Measurements from ENCODE around the gene DNER.
"Not testable (repeated sequence)": the region's sequence is repeated elsewhere in the genome, so short reads cannot be mapped to it uniquely, and the experiment has no call there.

DNER gene

GRCh38 chr2:229620289-229620688, 94.1 kb downstream of the DNER start:
- no peak for DNase-seq

- no peak for DNase-seq
These were observed 97.9 kb downstream of the DNER start for GRCh38 chr2:229616433-229616832.

- not testable (repeated sequence) for DNase-seq
These were observed 100.3 kb downstream of the DNER start for GRCh38 chr2:229614021-229614420.

DNA sequence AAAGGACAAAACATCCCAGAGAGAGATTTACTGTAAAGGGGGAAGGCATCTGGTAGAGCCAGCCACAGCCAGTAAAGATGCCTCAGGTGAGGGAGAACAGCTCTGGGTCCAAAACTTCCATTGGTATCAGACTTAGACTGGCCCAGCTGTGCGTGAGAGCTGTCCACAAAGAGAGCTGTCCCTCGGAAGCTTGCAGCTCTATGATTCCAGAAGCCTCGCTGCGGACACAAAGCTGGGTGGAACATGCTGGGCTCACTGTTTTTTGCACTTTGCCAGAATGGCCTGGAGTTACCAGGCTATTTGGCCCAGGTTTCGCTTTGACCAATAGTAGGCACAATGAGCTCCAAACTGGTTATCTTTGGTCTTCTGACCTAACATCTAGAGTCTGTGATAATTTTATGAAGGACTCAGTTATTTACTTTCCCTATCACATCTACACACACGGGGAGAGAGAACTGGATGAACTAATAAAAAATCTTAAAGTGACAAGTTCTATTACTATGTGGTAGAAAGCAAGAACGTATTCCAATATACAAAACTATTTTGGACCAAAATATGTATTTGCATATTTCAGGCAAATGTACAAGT, 101.9 kb downstream of the DNER start:
- DNase-seq: no peak

GRCh38 chr2:229611360-229611759, 103.0 kb downstream of the DNER start:
- no peak for DNase-seq

DNA sequence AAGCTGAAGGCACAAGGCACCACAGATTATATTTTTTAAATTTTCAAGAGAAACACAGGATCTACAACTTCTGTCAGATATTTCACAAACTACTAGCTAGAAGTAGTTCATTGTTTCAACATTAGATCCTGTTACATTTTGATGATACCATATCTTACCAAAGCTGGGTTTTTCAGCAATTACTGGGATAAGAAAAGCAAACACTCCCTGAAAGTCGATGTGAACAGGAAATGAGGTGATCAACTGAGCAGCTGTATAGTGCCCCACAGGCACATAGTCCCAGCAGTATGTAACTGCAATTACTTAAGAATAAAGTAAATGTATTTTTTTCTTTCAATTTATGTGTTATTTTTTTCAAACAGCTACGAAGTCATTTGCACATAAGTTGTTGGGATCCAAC, 103.5 kb downstream of the DNER start:
- DNase-seq: no peak

GRCh38 chr2:229610333-229610732, 104.0 kb downstream of the DNER start:
- no peak for DNase-seq

DNA sequence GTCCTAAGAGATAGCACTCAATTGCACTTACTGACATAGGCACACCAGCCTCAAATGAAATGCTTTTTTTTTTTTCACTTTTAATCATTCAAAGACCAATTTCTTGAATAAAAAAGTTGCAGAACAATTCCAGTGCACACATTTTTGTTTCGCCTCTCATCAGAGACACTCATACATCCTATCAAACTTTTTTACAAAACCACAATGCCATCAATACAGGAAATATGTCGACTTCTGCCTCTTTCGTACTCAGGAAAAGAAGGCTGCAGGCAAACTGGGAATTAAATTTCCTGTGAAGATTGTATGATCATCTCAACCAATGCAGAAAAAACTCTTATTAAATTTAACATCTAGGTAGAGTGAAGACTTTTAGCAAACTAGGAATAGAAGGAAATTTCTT, 112.4 kb downstream of the DNER start:
- no peak for DNase-seq

DNA sequence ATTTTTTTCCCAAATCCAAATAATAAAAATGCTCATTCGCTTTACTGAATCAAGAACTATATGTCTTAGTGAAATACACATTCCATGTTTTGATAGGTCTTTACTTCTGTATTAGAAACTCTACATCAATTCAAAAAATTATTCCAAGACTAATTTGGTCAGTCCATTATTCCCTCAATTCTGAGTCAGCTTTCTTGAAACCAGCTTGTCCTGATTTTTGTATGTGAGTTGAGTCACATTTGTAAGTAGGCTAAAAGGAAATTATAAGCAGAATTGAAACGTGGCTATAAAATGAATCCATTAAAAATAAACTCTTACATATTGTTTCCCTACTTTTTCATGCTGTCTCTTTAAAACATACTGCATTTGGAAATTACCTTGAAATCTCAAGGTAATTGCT, 113.0 kb downstream of the DNER start:
- DNase-seq: no peak

DNA sequence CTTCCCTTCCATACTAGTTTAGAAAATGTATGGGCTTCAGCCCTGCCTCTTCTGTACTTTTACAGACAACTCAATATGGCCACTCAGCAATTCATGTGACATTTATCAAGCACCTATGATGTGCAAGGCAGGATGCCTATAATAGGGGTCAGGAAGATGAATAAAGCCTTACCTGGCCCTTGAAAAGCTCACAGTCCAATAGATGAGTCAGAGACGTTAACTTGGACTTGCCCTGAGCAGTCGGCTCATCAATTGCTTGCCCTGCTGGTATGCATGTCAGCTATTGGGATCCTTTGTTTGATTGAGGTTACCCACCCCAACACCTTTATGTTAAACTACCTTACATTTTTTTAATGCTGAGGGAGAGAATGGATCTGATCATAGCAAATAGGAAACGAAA, 116.1 kb downstream of the DNER start:
- no peak for DNase-seq

DNA sequence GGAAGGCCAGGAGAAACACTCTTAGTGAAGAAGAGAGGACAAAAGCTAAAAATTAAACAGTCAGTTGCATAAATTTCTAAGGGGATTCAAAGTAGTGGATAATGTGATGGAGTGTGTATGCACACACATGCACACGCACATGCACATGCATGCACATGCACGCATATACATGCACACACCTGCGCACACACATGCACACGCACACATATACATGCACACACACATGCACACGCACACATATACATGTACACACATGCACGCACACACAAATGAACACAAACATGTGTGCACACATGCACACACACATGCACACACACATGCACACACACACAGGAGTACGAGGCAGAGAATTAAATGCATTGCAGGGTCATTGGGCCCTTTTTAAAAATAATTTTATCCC, 117.6 kb downstream of the DNER start:
- no peak for DNase-seq

GRCh38 chr2:229591611-229592010, 122.7 kb downstream of the DNER start:
- DNase-seq: peak; percentile 90

GRCh38 chr2:229586746-229587705, 127.3 kb downstream of the DNER start:
- peak; percentile 37 for DNase-seq

DNA sequence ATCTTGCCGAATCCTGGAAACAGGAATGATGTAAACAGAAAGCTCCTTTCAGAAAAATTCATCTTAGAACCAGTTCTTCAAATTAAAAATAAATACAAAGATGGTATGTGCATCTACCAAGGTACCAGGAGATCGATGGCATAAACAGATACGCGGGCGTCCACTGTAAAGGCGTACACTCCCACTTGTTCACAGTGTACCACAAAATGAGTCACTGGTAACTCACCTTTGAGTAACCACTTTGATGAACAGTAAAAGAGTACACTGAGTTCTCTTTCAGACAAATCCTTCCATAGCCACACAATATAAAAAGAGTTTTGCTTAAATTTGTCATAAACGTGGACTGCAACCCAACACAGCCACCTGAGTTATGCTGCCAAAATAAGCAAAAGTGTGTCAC, 128.3 kb downstream of the DNER start:
- no peak for DNase-seq

GRCh38 chr2:229582151-229582550, 132.2 kb downstream of the DNER start:
- no peak for DNase-seq

- no peak for DNase-seq
These were observed 136.1 kb downstream of the DNER start for GRCh38 chr2:229578052-229578846.

DNA sequence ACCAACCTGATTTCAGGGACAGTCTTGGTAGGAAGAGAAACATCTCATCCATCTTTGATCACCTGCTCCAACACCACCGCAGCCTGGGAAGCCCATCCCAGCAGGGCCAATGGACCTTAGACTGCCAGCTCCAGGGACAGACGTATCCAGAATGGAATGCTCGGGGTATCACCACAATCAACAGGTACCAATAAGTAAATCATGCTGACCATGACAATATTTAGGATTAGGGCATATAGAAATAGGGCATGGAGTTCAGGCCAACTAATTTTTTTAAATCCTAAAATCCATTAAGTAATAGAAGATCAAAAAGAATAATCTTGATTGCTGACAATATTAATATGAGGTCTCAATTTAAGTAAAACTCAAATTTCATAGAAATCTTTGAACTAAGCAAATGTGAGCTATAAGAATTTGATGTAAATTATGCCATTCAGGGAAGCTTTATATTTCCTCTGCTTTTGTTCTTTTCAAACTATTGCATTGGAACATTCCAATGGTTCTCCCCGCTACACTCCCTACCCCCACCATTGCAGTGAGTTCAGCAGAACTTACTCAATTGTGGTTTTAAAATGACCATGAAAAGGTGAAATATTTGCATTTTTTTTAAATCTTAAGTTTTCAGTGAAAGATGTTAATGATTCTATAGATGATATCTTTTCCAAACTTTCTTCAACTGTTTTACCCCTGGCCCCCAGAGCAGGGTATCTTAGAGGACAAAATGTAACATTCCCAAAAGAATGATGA, 138.6 kb downstream of the DNER start:
- no peak for DNase-seq

DNA sequence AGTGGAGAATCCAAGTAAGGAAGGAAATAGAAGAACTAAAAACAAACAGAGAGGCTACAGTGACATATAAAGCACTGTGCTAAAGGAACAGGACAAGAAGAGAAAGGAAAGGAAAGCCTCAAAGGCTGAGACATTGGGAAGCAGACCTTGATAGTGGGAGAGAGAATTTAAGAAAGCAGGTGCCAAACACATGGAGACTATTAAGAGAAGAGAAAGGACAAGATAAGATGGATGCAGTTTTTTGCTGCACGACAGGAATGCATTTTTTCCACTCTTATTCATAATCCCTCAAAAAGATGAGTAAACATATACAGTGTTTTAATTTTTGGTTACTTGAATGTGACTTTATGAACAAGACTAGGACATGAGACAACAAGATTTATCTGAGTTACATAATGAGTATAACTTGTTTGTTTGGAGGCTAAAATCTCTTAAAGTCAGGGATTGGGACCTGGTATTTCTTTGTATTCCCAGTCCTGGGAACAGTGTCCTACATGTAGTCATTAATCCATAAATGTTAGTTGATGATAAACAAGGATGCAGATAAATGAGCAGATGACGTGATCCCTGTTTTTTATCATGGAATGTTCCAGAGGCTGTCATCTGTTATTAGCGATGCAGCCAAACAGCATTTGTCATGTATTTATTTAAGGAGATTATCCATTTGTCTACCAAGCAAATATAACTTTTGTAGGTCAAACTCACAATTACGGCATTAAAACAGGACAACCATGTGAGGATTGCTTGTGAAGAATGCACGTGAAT, 141.7 kb downstream of the DNER start:
- DNase-seq: no peak

DNA sequence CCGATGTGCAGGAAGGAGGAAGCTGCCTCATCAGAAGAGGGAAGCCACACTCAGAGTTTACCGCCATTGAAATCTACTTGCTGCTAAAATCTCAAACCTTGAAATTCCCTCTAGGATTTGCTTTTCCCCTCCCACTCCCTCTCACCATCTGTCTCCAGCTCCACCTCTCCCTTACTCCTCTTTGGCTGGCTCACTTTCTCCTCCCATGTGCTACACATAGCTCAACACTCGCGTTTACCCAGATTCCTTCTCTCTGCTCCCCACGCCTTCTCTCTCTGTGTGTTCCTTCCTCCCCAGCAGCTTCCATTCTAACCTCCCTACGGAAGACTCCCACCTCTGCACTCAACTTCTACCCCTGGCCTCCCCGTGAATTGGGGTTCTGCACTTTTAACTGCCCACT, 143.1 kb downstream of the DNER start:
- DNase-seq: no peak

DNA sequence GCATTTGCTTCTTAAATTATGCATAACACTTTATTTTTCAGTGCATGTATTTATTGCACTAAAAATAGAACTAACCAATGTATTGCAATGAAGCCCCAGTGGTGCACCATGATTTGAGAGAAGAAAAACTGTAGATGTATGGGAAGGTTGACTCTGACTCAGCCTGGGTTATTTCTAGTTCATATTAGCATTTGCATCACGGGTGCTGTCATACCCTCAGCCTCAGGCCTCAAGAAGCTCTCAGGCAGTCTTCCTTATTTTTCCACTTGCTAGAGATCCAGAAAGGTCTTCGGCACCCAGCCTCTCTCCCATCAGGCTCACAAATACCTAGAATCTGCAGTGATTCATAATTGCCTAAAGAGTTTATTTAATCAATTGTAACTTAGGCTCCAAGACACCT, 148.0 kb downstream of the DNER start:
- no peak for DNase-seq

- no peak for DNase-seq
These were observed 150.0 kb downstream of the DNER start for GRCh38 chr2:229564300-229564907.

DNA sequence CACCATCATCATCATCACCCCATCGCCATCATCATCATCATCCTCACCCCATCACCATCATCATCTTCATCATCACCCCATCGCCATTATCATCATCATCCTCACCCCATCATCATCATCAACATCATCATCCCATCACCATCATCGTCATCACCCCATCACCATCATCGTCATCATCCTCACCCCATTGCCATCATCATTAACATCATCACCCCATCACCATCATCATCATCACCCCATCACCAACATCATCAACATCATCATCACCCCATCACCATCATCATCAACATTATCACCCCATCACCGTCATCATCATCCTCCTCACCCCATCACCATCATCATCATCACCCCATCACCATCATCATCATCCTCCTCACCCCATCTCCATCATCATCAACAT, 151.0 kb downstream of the DNER start:
- no peak for DNase-seq
